ENCODE data around the gene EXD3. TPM values are rescaled to one million over a fixed set of nuclear protein-coding genes. Genes with fewer than 3 reads are reported as not detected.
A peak's percentile ranks its signal among the peaks of the same experiment; 100 is the strongest.
"Not testable (repeated sequence)": the region's sequence is repeated elsewhere in the genome, so short reads cannot be mapped to it uniquely, and the experiment has no call there.

The EXD3 gene
- 8.6 and 13.3 TPM in 2 replicates for total RNA-seq

GRCh38 chr9:137422604-137423513 is at the start of gene EXD3, which contains the start of gene NOXA1:
Gene EXD3 (minus strand): TSS chr9:137423162. CDS start chr9:137395357, 27,805 bp downstream.
Gene NOXA1 (plus strand): TSS chr9:137423393. CDS start chr9:137423530, 137 bp downstream.
- Histone ChIP-seq H3K36me3 (ENCODE audit: control insufficient read depth, insufficient read depth, low read length) (no peaks in the 10 kb centered on the region), H3K27me3 (ENCODE audit: control insufficient read depth, insufficient read depth, low read length) (peaks cover 2% of the 10 kb centered on the region), H3K4me3 (ENCODE audit: low read depth, low read length) (peak within 1 kb of the TSS; percentile 70)
- DNase-seq (ENCODE audit: low read depth): peak; percentile 44
- peak; percentile 29 for TF ChIP-seq CTCF (IDR thresholded peaks at IDR 0.05; ENCODE audit: insufficient read depth, low read length, poor library complexity, severe bottlenecking)

- DNase-seq (ENCODE audit: low read depth): no peak
- no peak for TF ChIP-seq CTCF (IDR thresholded peaks at IDR 0.05; ENCODE audit: insufficient read depth, low read length, poor library complexity, severe bottlenecking)
- no peak overlapping the region for H3K4me3 ChIP-seq (ENCODE audit: low read depth, low read length)
- no peaks in the 10 kb centered on the region for H3K36me3 ChIP-seq (ENCODE audit: control insufficient read depth, insufficient read depth, low read length)
- H3K27me3 ChIP-seq (ENCODE audit: control insufficient read depth, insufficient read depth, low read length): peaks cover 4% of the 10 kb centered on the region
These were observed 47.8 kb upstream of the EXD3 start for GRCh38 chr9:137470785-137471184.

- no peak for DNase-seq (ENCODE audit: low read depth)
- H3K36me3 ChIP-seq (ENCODE audit: control insufficient read depth, insufficient read depth, low read length): no peaks in the 10 kb centered on the region
- no peak overlapping the region for H3K4me3 ChIP-seq (ENCODE audit: low read depth, low read length)
- peaks cover 4% of the 10 kb centered on the region for H3K27me3 ChIP-seq (ENCODE audit: control insufficient read depth, insufficient read depth, low read length)
- TF ChIP-seq CTCF (IDR thresholded peaks at IDR 0.05; ENCODE audit: insufficient read depth, low read length, poor library complexity, severe bottlenecking): no peak
These were observed 44.9 kb upstream of the EXD3 start for GRCh38 chr9:137467896-137468295.

GRCh38 chr9:137467161-137467581 is 44.2 kb upstream of the EXD3 start:
- Histone ChIP-seq H3K36me3 (ENCODE audit: control insufficient read depth, insufficient read depth, low read length) (no peaks in the 10 kb centered on the region), H3K4me3 (ENCODE audit: low read depth, low read length) (no peak overlapping the region), H3K27me3 (ENCODE audit: control insufficient read depth, insufficient read depth, low read length) (peaks cover 7% of the 10 kb centered on the region)
- DNase-seq (ENCODE audit: low read depth): no peak
- no peak for TF ChIP-seq CTCF (IDR thresholded peaks at IDR 0.05; ENCODE audit: insufficient read depth, low read length, poor library complexity, severe bottlenecking)

- not testable (repeated sequence) for DNase-seq (ENCODE audit: low read depth); H3K4me3 ChIP-seq (ENCODE audit: low read depth, low read length)
These were observed 43.6 kb upstream of the EXD3 start for GRCh38 chr9:137466389-137467085.

GRCh38 chr9:137465720-137466388 is 42.9 kb upstream of the EXD3 start:
- no peak for TF ChIP-seq CTCF (IDR thresholded peaks at IDR 0.05; ENCODE audit: insufficient read depth, low read length, poor library complexity, severe bottlenecking)
- DNase-seq (ENCODE audit: low read depth): no peak
- H3K4me3 ChIP-seq (ENCODE audit: low read depth, low read length): no peak overlapping the region

More at GRCh38 chr9:137466389-137467085, 43.6 kb upstream of the EXD3 start:
- H3K27me3 ChIP-seq (ENCODE audit: control insufficient read depth, insufficient read depth, low read length); H3K36me3 ChIP-seq (ENCODE audit: control insufficient read depth, insufficient read depth, low read length): not testable (repeated sequence)

More at GRCh38 chr9:137465720-137466388, 42.9 kb upstream of the EXD3 start:
- no peaks in the 10 kb centered on the region for H3K36me3 ChIP-seq (ENCODE audit: control insufficient read depth, insufficient read depth, low read length)
- H3K27me3 ChIP-seq (ENCODE audit: control insufficient read depth, insufficient read depth, low read length): peaks cover 10% of the 10 kb centered on the region
